Activated CD4-positive, alpha-beta memory T cell treated with anti-CD3 and anti-CD28 coated beads, Interleukin-2, amount 10 ng/mL, durations not matched to agents 7 days and 5 days (primary cell): Measurements from ENCODE around the gene VASH2. TPM values are rescaled to one million over a fixed set of nuclear protein-coding genes. Genes with fewer than 3 reads are reported as not detected.

ENCODE experiments used
- CTCF ChIA-PET: fragments of 350-600 bp; sonication (Branson Sonifier 250); formaldehyde crosslinking; loops from one replicate; lab custom pipeline; 2021; ENCODE audit warnings: antibody characterized with exemption, inconsistent platforms; lab: Charles Lee
- POLR2A ChIA-PET: fragments of 350-600 bp; sonication (Branson Sonifier 250); formaldehyde crosslinking; loops from one replicate; lab custom pipeline; 2021; ENCODE audit warnings: antibody characterized with exemption; lab: Charles Lee
- DNase-seq: peaks from one replicate; pipeline ENCODE4 v3.0.0-alpha.2; 2020
- H3K27ac Mint-ChIP-seq: one replicate; pipeline ENCODE4 v1.8.0; 2021; ENCODE audit warnings: mild to moderate bottlenecking, mixed read lengths
- H3K27me3 Mint-ChIP-seq: one replicate; pipeline ENCODE4 v1.8.0; 2021; ENCODE audit warnings: mixed read lengths
- H3K36me3 Mint-ChIP-seq: one replicate; pipeline ENCODE4 v1.8.0; 2021; ENCODE audit warnings: low read depth, mixed read lengths
- H3K4me1 Mint-ChIP-seq: one replicate; pipeline ENCODE4 v1.8.0; 2021; ENCODE audit warnings: mixed read lengths
- H3K4me3 Mint-ChIP-seq: one replicate; pipeline ENCODE4 v1.8.0; 2021; ENCODE audit warnings: mild to moderate bottlenecking, mixed read lengths
- H3K9me3 Mint-ChIP-seq: one replicate; pipeline ENCODE4 v1.8.0; 2021; ENCODE audit warnings: mixed read lengths
- total RNA-seq, 2 experiments: library from RNA; stranded (reverse); gene quantifications; one replicate each; pipeline ENCODE4 v1.2.3, GENCODE V29; 2021

Gene VASH2
- total RNA-seq, 2 experiments from 2014 or later, result 0.23 to 0.48 TPM

- peaks cover 4% of the 10 kb centered on the region for H3K4me1 Mint-ChIP-seq
- no peak for DNase-seq
- ChIA-PET POLR2A (no interaction called here), CTCF (interaction anchor here (1.2 to 2.7 kb wide), 4 partner anchors 10 to 27 kb away, joined by 3 to 7 read pairs (median 6); no protein-coding TSS in a partner anchor)
- H3K27me3 Mint-ChIP-seq, result peaks cover 48% of the 10 kb centered on the region
- no peak overlapping the region for H3K27ac Mint-ChIP-seq
- H3K36me3 Mint-ChIP-seq, result no peaks in the 10 kb centered on the region
- H3K9me3 Mint-ChIP-seq, result no peaks in the 10 kb centered on the region
- no peak overlapping the region for H3K4me3 Mint-ChIP-seq
These were observed 17.5 kb downstream of the VASH2 start for GRCh38 chr1:212967801-212968200.

- H3K4me1 Mint-ChIP-seq, result peaks cover 4% of the 10 kb centered on the region
- no peak overlapping the region for H3K4me3 Mint-ChIP-seq
These were observed 18.1 kb downstream of the VASH2 start for GRCh38 chr1:212968368-212968863.

GRCh38 chr1:212970085-212970484 is 19.7 kb downstream of the VASH2 start:
- H3K36me3 Mint-ChIP-seq, result no peaks in the 10 kb centered on the region
- no peaks in the 10 kb centered on the region for H3K9me3 Mint-ChIP-seq
- H3K4me3 Mint-ChIP-seq, result no peak overlapping the region
- H3K4me1 Mint-ChIP-seq, result peaks cover 4% of the 10 kb centered on the region
- H3K27ac Mint-ChIP-seq, result no peak overlapping the region
- H3K27me3 Mint-ChIP-seq, result peaks cover 38% of the 10 kb centered on the region
- ChIA-PET CTCF (no interaction called here), POLR2A (no interaction called here)
- no peak for DNase-seq

More at GRCh38 chr1:212968368-212968863, 18.1 kb downstream of the VASH2 start:
- Mint-ChIP-seq H3K36me3 (no peaks in the 10 kb centered on the region), H3K27ac (no peak overlapping the region), H3K27me3 (peaks cover 48% of the 10 kb centered on the region), H3K9me3 (no peaks in the 10 kb centered on the region)
- POLR2A ChIA-PET, result no interaction called here
- no peak for DNase-seq
- CTCF ChIA-PET, result interaction anchor here (1.2 to 2.7 kb wide), 4 partner anchors 9 to 26 kb away, joined by 3 to 7 read pairs (median 6); no protein-coding TSS in a partner anchor

- ChIA-PET CTCF (no interaction called here), POLR2A (no interaction called here)
- Mint-ChIP-seq H3K36me3 (no peaks in the 10 kb centered on the region), H3K27me3 (peaks cover 30% of the 10 kb centered on the region), H3K4me1 (peaks cover 8% of the 10 kb centered on the region), H3K4me3 (no peak overlapping the region), H3K27ac (no peak overlapping the region), H3K9me3 (no peaks in the 10 kb centered on the region)
- no peak for DNase-seq
These were observed 21.0 kb downstream of the VASH2 start for GRCh38 chr1:212971312-212971711.

GRCh38 chr1:212973426-212973825 is 23.1 kb downstream of the VASH2 start:
- H3K9me3 Mint-ChIP-seq, result no peaks in the 10 kb centered on the region
- DNase-seq, result no peak
- no peak overlapping the region for H3K27ac Mint-ChIP-seq
- H3K4me1 Mint-ChIP-seq, result peaks cover 23% of the 10 kb centered on the region
- POLR2A ChIA-PET, result no interaction called here
- H3K36me3 Mint-ChIP-seq, result no peaks in the 10 kb centered on the region
- no peak overlapping the region for H3K4me3 Mint-ChIP-seq
- CTCF ChIA-PET, result no interaction called here
- H3K27me3 Mint-ChIP-seq, result peaks cover 15% of the 10 kb centered on the region

- CTCF ChIA-PET, result no interaction called here
- H3K4me3 Mint-ChIP-seq, result no peak overlapping the region
- POLR2A ChIA-PET, result no interaction called here
- no peak overlapping the region for H3K27ac Mint-ChIP-seq
- peaks cover 27% of the 10 kb centered on the region for H3K4me1 Mint-ChIP-seq
- DNase-seq, result no peak
- H3K9me3 Mint-ChIP-seq, result no peaks in the 10 kb centered on the region
- H3K36me3 Mint-ChIP-seq, result no peaks in the 10 kb centered on the region
- H3K27me3 Mint-ChIP-seq, result peaks cover 15% of the 10 kb centered on the region
These were observed 23.6 kb downstream of the VASH2 start for GRCh38 chr1:212973899-212974298.

GRCh38 chr1:212974711-212975110 is 24.4 kb downstream of the VASH2 start:
- Mint-ChIP-seq H3K4me1 (peaks cover 36% of the 10 kb centered on the region), H3K27me3 (peaks cover 13% of the 10 kb centered on the region), H3K4me3 (no peak overlapping the region), H3K9me3 (no peaks in the 10 kb centered on the region), H3K36me3 (no peaks in the 10 kb centered on the region), H3K27ac (no peak overlapping the region)
- ChIA-PET CTCF (no interaction called here), POLR2A (no interaction called here)
- no peak for DNase-seq

- Mint-ChIP-seq H3K4me3 (no peak overlapping the region), H3K27me3 (peaks cover 7% of the 10 kb centered on the region), H3K27ac (no peak overlapping the region), H3K9me3 (no peaks in the 10 kb centered on the region), H3K4me1 (peaks cover 42% of the 10 kb centered on the region), H3K36me3 (no peaks in the 10 kb centered on the region)
- peak; percentile 3 for DNase-seq
- POLR2A ChIA-PET, result no interaction called here
- CTCF ChIA-PET, result no interaction called here
These were observed 25.0 kb downstream of the VASH2 start for GRCh38 chr1:212975111-212975918.

GRCh38 chr1:212976586-212976985 is 26.2 kb downstream of the VASH2 start:
- Mint-ChIP-seq H3K27ac (no peak overlapping the region), H3K27me3 (peaks cover 5% of the 10 kb centered on the region), H3K4me3 (no peak overlapping the region), H3K36me3 (no peaks in the 10 kb centered on the region), H3K9me3 (no peaks in the 10 kb centered on the region), H3K4me1 (peaks cover 48% of the 10 kb centered on the region)
- peak; percentile 15 for DNase-seq
- POLR2A ChIA-PET, result interaction anchor here (0.7 to 1.1 kb wide), 2 partner anchors 39 to 106 kb away, joined by 3 read pairs; partner anchors contain the start of gene ANGEL2
- CTCF ChIA-PET, result no interaction called here

- Mint-ChIP-seq H3K27ac (peak overlapping the region; percentile 48), H3K4me3 (no peak overlapping the region), H3K4me1 (peaks cover 56% of the 10 kb centered on the region), H3K27me3 (no peaks in the 10 kb centered on the region), H3K9me3 (no peaks in the 10 kb centered on the region), H3K36me3 (no peaks in the 10 kb centered on the region)
- peak; percentile 42 for DNase-seq
- POLR2A ChIA-PET, result interaction anchor here (0.5 to 1.4 kb wide), 3 partner anchors 25 to 582 kb away, joined by 3 to 4 read pairs (median 3); partner anchors contain the start of genes NSL1 and TATDN3
- CTCF ChIA-PET, result interaction anchor here (1.0 kb wide), 1 partner anchor 10 kb away, joined by 4 read pairs; no protein-coding TSS in a partner anchor
These were observed 27.7 kb downstream of the VASH2 start for GRCh38 chr1:212977781-212978645.

- ChIA-PET CTCF (interaction anchor here (0.9 to 1.5 kb wide), 2 partner anchors 14 to 230 kb away, joined by 3 read pairs; no protein-coding TSS in a partner anchor), POLR2A (interaction anchor here (1.4 kb wide), 1 partner anchor 188 kb away, joined by 4 read pairs; the partner anchor contains the start of genes NSL1 and TATDN3)
- H3K27ac Mint-ChIP-seq, result peak overlapping the region; percentile 4
- no peaks in the 10 kb centered on the region for H3K36me3 Mint-ChIP-seq
- H3K9me3 Mint-ChIP-seq, result no peaks in the 10 kb centered on the region
- peak; percentile 33 for DNase-seq
- peaks cover 62% of the 10 kb centered on the region for H3K4me1 Mint-ChIP-seq
- H3K4me3 Mint-ChIP-seq, result no peak overlapping the region
- H3K27me3 Mint-ChIP-seq, result no peaks in the 10 kb centered on the region
These were observed 29.2 kb downstream of the VASH2 start for GRCh38 chr1:212979340-212980122.
